GM10847 (cell line): ENCODE results near the gene ARMC7.

Source experiments
- POLR2A ChIP-seq: IDR thresholded peaks from 2 replicates; pipeline ENCODE4 v1.6.1; 2011; ENCODE audit not compliant: insufficient read length; ENCODE audit errors: extremely low read depth

The ARMC7 gene

DNA sequence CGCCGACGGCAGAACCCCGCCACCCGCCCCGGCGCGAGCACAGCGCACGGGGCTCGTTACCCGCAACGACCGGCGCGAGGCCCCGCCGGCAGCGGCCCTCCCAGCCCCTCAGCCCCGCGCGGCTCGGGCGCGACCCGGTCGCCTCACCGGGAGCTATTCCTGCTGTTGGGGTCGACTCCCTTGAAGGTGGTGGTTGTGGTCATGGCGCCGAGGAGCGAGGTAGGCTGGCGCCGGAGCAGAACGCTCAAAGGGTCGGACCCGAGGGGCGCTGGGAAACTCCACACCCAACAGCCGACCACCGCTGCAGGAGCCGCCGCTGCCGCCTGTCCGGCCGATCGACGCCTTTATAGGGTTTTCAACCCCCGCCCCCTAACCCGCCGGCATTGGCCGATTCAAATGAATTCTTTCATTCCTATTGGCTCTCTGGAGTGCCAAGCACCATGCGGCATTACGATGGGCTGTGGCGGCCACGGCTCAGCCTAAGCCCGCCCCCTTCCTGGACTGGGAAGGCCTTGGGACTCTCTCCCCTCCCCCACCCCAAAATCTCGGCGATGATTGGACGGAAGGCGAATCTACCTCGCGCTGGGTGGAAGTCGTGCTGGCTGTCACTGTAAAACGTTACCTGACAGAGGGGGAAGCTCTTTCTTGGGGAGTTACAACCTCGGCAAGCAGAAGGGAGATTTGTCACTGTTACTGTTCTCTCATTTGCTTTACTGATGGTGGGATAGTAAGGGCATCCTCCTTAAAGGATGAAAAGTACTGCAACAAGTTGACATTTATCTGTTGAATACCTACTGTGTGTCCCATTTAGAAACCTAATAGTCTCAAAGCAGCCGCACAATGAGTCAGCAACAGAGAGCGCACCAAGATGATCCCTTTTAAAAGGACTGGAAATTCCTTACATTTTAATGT lies 44.7 kb downstream of the ARMC7 start, which contains the start of gene JPT1:
TSS of gene JPT1 (minus strand) at position 318 of the 912 bp plus-strand sequence. CDS start at position 203, 115 bp downstream.
- peak; percentile 100 for TF ChIP-seq POLR2A

DNA sequence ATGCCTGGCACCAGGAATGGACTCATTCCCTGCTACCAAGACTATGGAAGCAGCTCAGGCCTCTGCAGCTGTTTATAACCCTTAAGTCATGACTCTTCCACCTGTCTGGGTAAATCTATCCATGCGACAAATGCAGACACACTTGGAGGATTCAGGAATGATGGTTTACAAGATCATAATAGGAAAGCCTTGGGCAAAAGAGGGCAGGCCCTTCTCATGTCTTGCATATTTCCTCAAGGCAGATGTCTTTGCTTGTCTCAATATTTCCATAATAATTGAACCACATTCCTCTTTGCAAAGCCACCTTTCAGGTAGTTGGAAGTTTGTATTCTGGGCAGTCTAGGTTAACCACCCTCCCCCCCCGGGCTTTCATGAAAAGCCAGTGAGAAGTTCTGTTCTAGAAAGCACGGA lies 45.4 kb downstream of the ARMC7 start:
- no peak for TF ChIP-seq POLR2A

DNA sequence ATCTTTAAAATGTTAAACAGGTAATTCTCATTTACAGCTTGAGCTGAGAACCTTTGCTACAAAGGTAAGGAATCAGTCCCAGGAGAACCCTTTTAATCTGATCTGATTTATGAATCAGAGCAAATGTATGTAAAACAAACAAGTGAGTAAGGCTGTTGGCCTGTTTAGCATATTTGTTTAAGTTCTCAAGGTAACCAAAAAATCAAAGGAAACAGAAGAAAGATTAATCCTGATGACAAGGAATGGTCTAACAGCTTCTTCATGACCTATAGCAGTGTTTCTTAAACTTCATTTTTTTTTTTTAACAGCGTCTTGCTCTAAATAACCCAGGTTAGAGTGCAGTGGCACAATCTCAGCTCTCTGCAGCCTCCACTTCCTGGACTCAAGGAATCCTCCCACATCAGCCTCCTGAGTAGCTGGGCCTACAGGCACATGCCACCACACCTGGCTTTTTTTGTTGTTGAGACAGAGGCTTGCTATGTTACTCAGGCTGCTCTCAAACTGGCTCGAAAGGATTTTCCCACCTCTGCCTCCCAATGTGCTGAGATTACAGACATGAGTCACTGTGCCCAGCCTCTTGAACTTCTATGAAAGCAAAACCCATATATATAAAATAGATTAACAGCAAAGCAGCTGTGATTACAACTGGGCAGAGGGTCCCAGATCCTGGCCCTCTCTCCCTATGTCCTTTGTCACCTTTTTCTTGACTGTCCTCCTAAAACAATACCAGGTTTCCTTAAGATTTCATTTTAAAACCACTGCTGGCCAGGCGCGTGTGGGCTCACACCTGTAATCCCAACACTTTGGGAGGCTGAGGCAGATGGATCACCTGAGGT lies 49.6 kb downstream of the ARMC7 start:
- no peak for TF ChIP-seq POLR2A

DNA sequence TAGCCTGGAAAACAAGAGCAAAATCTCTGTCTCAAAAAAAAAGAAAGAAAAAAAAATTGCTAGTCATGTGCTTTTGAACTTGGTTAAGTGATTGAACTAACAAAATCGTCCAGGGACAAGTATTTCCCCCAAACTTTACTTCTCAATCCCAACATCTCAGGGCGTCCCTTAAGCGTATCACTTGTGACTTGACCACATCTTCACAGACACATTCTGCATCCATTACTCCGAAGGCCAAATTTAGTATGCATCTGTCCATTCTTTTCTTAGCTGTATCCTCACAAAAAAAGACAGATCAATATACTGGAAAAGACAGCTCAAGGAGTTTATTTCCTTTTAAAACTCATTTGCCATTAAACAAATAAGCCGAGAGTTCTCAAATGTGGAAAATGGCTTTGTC lies 50.4 kb downstream of the ARMC7 start:
- no peak for TF ChIP-seq POLR2A

DNA sequence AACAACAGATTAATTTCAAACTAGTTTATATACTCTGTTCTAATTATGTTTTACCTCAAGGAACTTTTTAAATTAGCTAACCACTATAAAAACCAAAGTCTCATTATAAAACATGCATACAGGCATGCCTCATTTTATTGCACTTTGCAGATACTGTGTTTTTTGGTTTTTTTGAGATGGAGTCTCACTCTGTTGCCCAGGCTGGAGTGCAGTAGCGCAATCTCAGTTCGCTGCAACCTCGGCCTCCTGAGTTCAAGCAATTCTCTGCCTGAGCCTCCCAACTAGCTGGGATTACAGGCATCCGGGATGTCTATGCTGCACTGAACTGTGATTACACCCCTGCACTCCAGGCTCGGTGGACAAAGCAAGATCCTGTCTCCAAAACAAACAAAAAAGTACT lies 53.3 kb downstream of the ARMC7 start:
- no peak for TF ChIP-seq POLR2A

DNA sequence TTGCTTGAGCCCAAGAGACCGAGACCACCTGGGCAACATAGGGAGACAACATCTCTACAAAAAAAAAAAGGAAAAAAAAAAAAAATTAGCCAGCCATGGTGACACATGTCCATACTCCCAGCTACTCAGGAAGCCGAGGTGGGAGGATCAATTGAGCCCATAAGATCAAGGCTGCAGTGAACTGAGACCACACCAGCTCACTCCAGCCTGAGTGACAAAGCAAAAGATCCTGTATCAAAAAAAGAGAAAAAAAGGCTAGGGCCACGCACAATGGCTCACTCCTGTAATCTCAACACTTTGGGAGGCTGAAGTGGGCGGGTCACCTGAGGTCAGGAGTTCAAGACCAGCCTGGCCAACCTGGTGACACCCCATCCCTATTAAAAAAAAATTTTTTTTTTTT lies 59.2 kb downstream of the ARMC7 start:
- no peak for TF ChIP-seq POLR2A

DNA sequence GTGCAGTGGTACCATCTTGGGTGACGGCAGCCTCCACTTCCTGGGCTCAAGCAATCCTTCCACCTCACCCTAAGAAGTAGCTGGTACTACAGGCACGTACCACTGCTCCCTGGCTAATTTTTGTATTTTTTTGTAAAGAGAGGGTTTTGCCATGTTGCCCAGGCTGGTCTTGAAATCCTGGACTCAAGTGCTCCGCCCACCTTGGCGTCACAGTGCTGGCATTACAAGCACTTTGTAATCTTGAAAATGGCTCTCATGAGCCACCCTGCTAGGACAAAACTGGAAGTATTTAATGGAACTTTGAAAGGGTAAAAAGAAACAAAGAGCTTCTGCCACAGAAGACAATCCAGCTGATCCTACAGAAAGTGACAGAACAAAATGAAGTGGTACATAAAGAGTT lies 63.8 kb downstream of the ARMC7 start:
- no peak for TF ChIP-seq POLR2A

DNA sequence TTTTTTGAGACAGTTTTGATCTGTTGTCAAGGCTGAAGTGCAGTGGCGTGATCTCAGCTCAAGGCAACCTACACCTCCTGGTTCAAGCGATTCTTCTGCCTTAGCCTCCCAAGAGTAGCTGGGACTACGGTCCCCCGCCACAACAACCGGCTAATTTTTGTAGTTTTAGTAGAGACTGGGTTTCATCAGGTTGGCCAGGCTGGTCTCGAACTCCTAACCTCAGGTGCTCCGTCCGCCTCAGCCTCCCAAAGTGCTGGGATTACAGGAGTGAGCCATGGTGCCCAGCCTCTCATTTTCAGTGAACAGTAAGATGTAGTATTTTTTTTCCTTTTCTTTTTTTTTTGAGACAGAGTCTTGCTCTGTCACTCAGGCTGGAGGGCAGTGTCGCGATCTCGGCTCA lies 65.2 kb downstream of the ARMC7 start:
- no peak for TF ChIP-seq POLR2A

DNA sequence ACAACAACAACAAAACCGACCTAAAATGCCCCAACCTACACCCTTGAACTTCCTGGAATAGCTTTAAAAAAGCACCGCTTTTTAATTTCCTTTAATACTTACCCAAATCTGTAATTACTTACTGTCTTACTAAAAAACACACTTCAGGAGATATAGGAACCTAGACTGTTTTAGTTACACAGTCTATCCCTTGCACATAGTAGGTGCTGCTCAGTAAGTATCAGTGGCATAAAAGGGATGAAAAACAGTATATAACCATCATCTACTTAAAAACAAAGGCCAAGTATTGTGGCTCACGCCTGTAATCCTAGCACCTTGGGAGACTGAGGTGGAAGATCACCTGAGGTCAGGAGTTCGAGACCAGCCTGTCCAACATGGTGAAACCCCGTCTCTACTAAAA lies 66.9 kb downstream of the ARMC7 start:
- TF ChIP-seq POLR2A: no peak

DNA sequence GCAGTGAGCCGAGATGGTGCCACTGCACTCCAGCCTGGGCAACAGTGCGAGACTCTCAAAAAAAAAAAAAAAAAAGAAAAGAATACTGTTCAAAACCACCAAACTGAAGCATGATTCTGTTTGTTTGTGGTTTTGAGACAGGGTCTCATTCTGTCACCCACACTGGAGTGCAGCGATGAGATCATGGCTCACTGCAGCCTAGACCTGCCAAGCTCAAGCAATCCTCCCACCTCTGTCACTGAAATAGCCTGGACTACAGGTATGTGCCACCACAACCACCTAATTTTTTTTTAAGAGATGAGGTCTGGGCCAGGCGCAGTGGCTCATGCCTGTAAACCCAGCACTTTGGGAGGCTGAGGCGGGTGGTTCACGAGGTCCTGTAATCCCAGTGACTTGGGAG lies 68.7 kb downstream of the ARMC7 start:
- TF ChIP-seq POLR2A: no peak
